Thoracic aorta (tissue), 2 donors: ENCODE data around the gene SECTM1. TPM values are rescaled to one million over a fixed set of nuclear protein-coding genes. Genes with fewer than 3 reads are reported as not detected.

ENCODE experiments used
- ATAC-seq: fragments of 150-250 bp; one replicate; pipeline ENCODE4 v1.8.0; 2017; ENCODE audit warnings: low read depth; ENCODE audit not compliant: insufficient number of reproducible peaks, low FRiP score
- DNase-seq: peaks from one replicate; pipeline ENCODE4 v3.0.0-alpha.2; 2020; ENCODE audit warnings: low spot score
- H3K27ac ChIP-seq, 2 donors: fragments of 200-600 bp; sonication (generic); 1 replicate in 1 of 2; 2 replicates in 1 of 2; pipeline ENCODE4 v1.5.1; 2016; ENCODE audit warnings: mild to moderate bottlenecking in 2 of 2, moderate library complexity in 2 of 2
- H3K27me3 ChIP-seq: fragments of 200-600 bp; sonication (generic); replicated peaks from 2 replicates; pipeline ENCODE4 v1.6.0; 2016; ENCODE audit warnings: mild to moderate bottlenecking; ENCODE audit not compliant: insufficient read depth
- H3K36me3 ChIP-seq: fragments of 200-600 bp; sonication (generic); one replicate; pipeline ENCODE4 v1.5.1; 2016
- H3K4me1 ChIP-seq, 2 donors: fragments of 200-600 bp; sonication (generic); 1 replicate in 1 of 2; 2 replicates in 1 of 2; pipeline versions ENCODE4 v1.5.1 to v1.6.0; 2016; ENCODE audit warnings: low read depth in 2 of 2, mild to moderate bottlenecking in 1 of 2; ENCODE audit not compliant: control insufficient read depth in 1 of 2
- H3K4me3 ChIP-seq: fragments of 200-600 bp; sonication (generic); 2 replicates; pipeline ENCODE4 v1.5.1; 2016; ENCODE audit warnings: mild to moderate bottlenecking
- H3K9me3 ChIP-seq: fragments of 200-600 bp; sonication (generic); 2 replicates; pipeline ENCODE4 v1.5.1; 2016
- CTCF ChIP-seq: fragments of 200-600 bp; sonication (generic); IDR thresholded peaks from one replicate; pipeline ENCODE4 v1.5.1; 2019; ENCODE audit warnings: antibody characterized with exemption
- total RNA-seq, 2 donors: library from RNA; depleted of rRNA; stranded (reverse); fragments of >200 nt; gene quantifications; one replicate each; pipeline versions ENCODE4 v1.1.0 to v1.2.3, GENCODE V29; 2016

The SECTM1 gene
- total RNA-seq, 2 donors from 2014 or later, result 16.7 to 32.2 TPM

- ATAC-seq (no peak), DNase-seq (no peak)
Observed at GRCh38 chr17:82318772-82319606, 14.6 kb downstream of the SECTM1 start.

GRCh38 chr17:82318169-82318498, 15.4 kb downstream of the SECTM1 start:
- H3K4me3 ChIP-seq, result no peak overlapping the region
- no peak for TF ChIP-seq CTCF
- no peak for DNase-seq
- no peak for ATAC-seq
- H3K27me3 ChIP-seq, result peaks cover 11% of the 10 kb centered on the region
- H3K9me3 ChIP-seq, result no peaks in the 10 kb centered on the region
- peaks cover 0 to 8% of the 10 kb centered on the region in 2 donors for H3K4me1 ChIP-seq
- H3K27ac ChIP-seq, result no peak overlapping the region
- H3K36me3 ChIP-seq, result no peaks in the 10 kb centered on the region

More at GRCh38 chr17:82318772-82319606, 14.6 kb downstream of the SECTM1 start:
- Histone ChIP-seq H3K36me3 (no peaks in the 10 kb centered on the region), H3K9me3 (no peaks in the 10 kb centered on the region), H3K27me3 (peaks cover 11% of the 10 kb centered on the region), H3K4me3 (no peak overlapping the region), H3K27ac (no peak overlapping the region), H3K4me1 (peaks cover 0 to 8% of the 10 kb centered on the region in 2 donors)
- no peak for TF ChIP-seq CTCF

GRCh38 chr17:82317394-82318168, 16.0 kb downstream of the SECTM1 start, which contains the start of gene CD7:
CD7 (minus strand) TSS chr17:82317608; CDS start chr17:82317495, 113 bp downstream.
- no peak for DNase-seq
- TF ChIP-seq CTCF, result no peak
- no peak for ATAC-seq
- H3K27me3 ChIP-seq, result peaks cover 11% of the 10 kb centered on the region
- peak within 1 kb of the TSS; percentile 16 for H3K4me3 ChIP-seq
- H3K27ac ChIP-seq, result no peak within 1 kb of the TSS
- peaks cover 0 to 8% of the 10 kb centered on the region in 2 donors for H3K4me1 ChIP-seq
- no peaks in the 10 kb centered on the region for H3K9me3 ChIP-seq
- H3K36me3 ChIP-seq, result no peaks in the 10 kb centered on the region

GRCh38 chr17:82316651-82317393, 16.7 kb downstream of the SECTM1 start:
- DNase-seq (no peak), ATAC-seq (no peak)
- no peak overlapping the region for H3K27ac ChIP-seq
- peak overlapping the region; percentile 16 for H3K4me3 ChIP-seq
- H3K36me3 ChIP-seq, result no peaks in the 10 kb centered on the region
- TF ChIP-seq CTCF, result no peak
- H3K4me1 ChIP-seq, result peaks cover 0 to 8% of the 10 kb centered on the region in 2 donors
- H3K27me3 ChIP-seq, result peaks cover 11% of the 10 kb centered on the region
- H3K9me3 ChIP-seq, result no peaks in the 10 kb centered on the region
